Endothelial cell of umbilical vein (primary cell): ENCODE results near the gene KHNYN. TPM values are rescaled to one million over a fixed set of nuclear protein-coding genes. Genes with fewer than 3 reads are reported as not detected.

Experiments used
- BruUV-seq: library from RNA; stranded (reverse); fragments of 400-500 nt; replicated peaks from 2 replicates; lab custom pipeline; 2021; lab: Mats Ljungman, UMichigan
- CTCF ChIA-PET: fragments of 300-600, 350-600 bp; sonication (Branson Sonifier 250); formaldehyde crosslinking; loops from one replicate; lab custom pipeline; 2021; ENCODE audit warnings: antibody characterized with exemption, inconsistent platforms; lab: Charles Lee
- POLR2A ChIA-PET: fragments of 300-600, 350-600 bp; sonication (Branson Sonifier 250); formaldehyde crosslinking; loops from one replicate; lab custom pipeline; 2021; ENCODE audit warnings: antibody characterized with exemption, inconsistent platforms; lab: Charles Lee
- DNase-seq: peaks from one replicate; pipeline ENCODE4 v3.0.0-alpha.2; 2011; ENCODE audit warnings: low read depth, low spot score
- FAIRE-seq: peaks from 2 replicates; lab custom pipeline; 2011; peaks lifted over from hg19 to GRCh38; lab: Jason Lieb, UNC
- H2AFZ ChIP-seq: 2 replicates; pipeline ENCODE4 v1.6.0; 2012; ENCODE audit warnings: low read depth, low read length, control low read depth, inconsistent platforms
- H3K27ac ChIP-seq: 2 replicates; pipeline ENCODE4 v1.5.1; 2011; ENCODE audit warnings: low read depth, mild to moderate bottlenecking, control low read depth, low read length, moderate library complexity; ENCODE audit not compliant: insufficient read depth
- H3K27me3 ChIP-seq, 2 experiments: 2 replicates each; pipeline versions ENCODE4 v1.6.0 to v1.6.1; 2011; ENCODE audit warnings: low read length in 2 of 2, mixed read lengths in 1 of 2; ENCODE audit not compliant: control insufficient read depth in 2 of 2, insufficient read depth in 2 of 2
- H3K36me3 ChIP-seq, 2 experiments: 2 replicates in 1 of 2; 3 replicates in 1 of 2; pipeline ENCODE4 v1.5.1; 2011; ENCODE audit warnings: low read length in 2 of 2, mild to moderate bottlenecking in 1 of 2, moderate library complexity in 1 of 2; ENCODE audit not compliant: control insufficient read depth in 2 of 2, insufficient read depth in 2 of 2; ENCODE audit errors: extremely low read depth in 1 of 2
- H3K4me1 ChIP-seq: 3 replicates; pipeline ENCODE4 v1.5.1; 2011; ENCODE audit warnings: mild to moderate bottlenecking, low read length; ENCODE audit not compliant: control insufficient read depth, insufficient read depth; ENCODE audit errors: extremely low read depth
- H3K4me2 ChIP-seq: 2 replicates; pipeline ENCODE4 v1.6.1; 2011; ENCODE audit warnings: low read length, control low read depth, mixed read lengths; ENCODE audit not compliant: insufficient read depth
- H3K4me3 ChIP-seq, 3 experiments: fragments of 200-600 bp in 1 of 3; sonication (generic), shearing (Covaris generic) in 1 of 3; replicated peaks in 1 of 3; 2 replicates each; pipeline ENCODE4 v1.5.1; 2011 to 2016; ENCODE audit warnings: control low read depth in 3 of 3, low read length in 3 of 3, mild to moderate bottlenecking in 2 of 3, inconsistent platforms in 1 of 3, low read depth in 1 of 3, moderate library complexity in 1 of 3; ENCODE audit not compliant: insufficient read depth in 1 of 3
- H3K79me2 ChIP-seq: 2 replicates; pipeline ENCODE4 v1.6.0; 2012; ENCODE audit warnings: low read length, inconsistent platforms; ENCODE audit not compliant: control insufficient read depth, insufficient read depth
- H3K9ac ChIP-seq: replicated peaks from 2 replicates; pipeline ENCODE3; 2011; ENCODE audit warnings: low read length, control low read depth; ENCODE audit not compliant: insufficient read depth; ENCODE audit errors: extremely low read depth
- H3K9me1 ChIP-seq: replicated peaks from 3 replicates; pipeline ENCODE4 v1.6.0; 2011; ENCODE audit warnings: mild to moderate bottlenecking, low read length; ENCODE audit not compliant: control insufficient read depth, insufficient read depth; ENCODE audit errors: extremely low read depth
- H3K9me3 ChIP-seq: replicated peaks from 2 replicates; pipeline ENCODE4 v1.5.1; 2012; ENCODE audit warnings: low read length, inconsistent platforms; ENCODE audit not compliant: control insufficient read depth, insufficient read depth
- H4K20me1 ChIP-seq: replicated peaks from 2 replicates; pipeline ENCODE3; 2011; ENCODE audit warnings: mild to moderate bottlenecking, low read length; ENCODE audit not compliant: control insufficient read depth, insufficient read depth; ENCODE audit errors: extremely low read depth
- CTCF ChIP-seq, 2 donors: IDR thresholded peaks; 1 replicate in 1 of 2; 2 replicates in 1 of 2; pipeline ENCODE4 v1.5.1; 2011; ENCODE audit warnings: low read length in 2 of 2, mild to moderate bottlenecking in 2 of 2, moderate library complexity in 2 of 2, control low read depth in 1 of 2, inconsistent platforms in 1 of 2, low read depth in 1 of 2; ENCODE audit not compliant: insufficient read depth in 1 of 2; ENCODE audit errors: extremely low read depth in 1 of 2
- EZH2 ChIP-seq: IDR thresholded peaks from 2 replicates; pipeline ENCODE4 v1.6.1; 2012; ENCODE audit warnings: borderline replicate concordance, low read depth, mild to moderate bottlenecking, moderate library complexity, low read length, inconsistent platforms; ENCODE audit not compliant: severe bottlenecking
- FOS ChIP-seq: IDR thresholded peaks from 2 replicates; pipeline ENCODE4 v1.6.1; 2011; ENCODE audit warnings: mild to moderate bottlenecking, low read length, moderate library complexity, borderline replicate concordance; ENCODE audit not compliant: insufficient read depth
- GATA2 ChIP-seq: IDR thresholded peaks from 2 replicates; pipeline ENCODE4 v1.7.0; 2011; ENCODE audit warnings: low read depth, mild to moderate bottlenecking, moderate library complexity, mixed read lengths, low read length; ENCODE audit not compliant: insufficient read length, insufficient read depth
- JUN ChIP-seq: IDR thresholded peaks from 2 replicates; pipeline ENCODE4 v1.6.1; 2011; ENCODE audit warnings: borderline replicate concordance, low read depth; ENCODE audit not compliant: insufficient read length, insufficient read depth
- MAX ChIP-seq: IDR thresholded peaks from 2 replicates; pipeline ENCODE4 v1.6.1; 2011; ENCODE audit not compliant: insufficient read depth, insufficient read length
- MYC ChIP-seq: IDR thresholded peaks from one replicate; pipeline ENCODE4 v1.6.1; 2011; ENCODE audit warnings: mild to moderate bottlenecking, low read depth, low read length
- POLR2A ChIP-seq: IDR thresholded peaks from 2 replicates; pipeline ENCODE4 v1.6.1; 2012; ENCODE audit warnings: low read depth, mild to moderate bottlenecking, control low read depth, low read length
- POLR2AphosphoS5 ChIP-seq: IDR thresholded peaks from 2 replicates; pipeline ENCODE4 v1.6.1; 2012; ENCODE audit warnings: low read depth, mild to moderate bottlenecking, control low read depth, low read length, moderate library complexity; ENCODE audit not compliant: insufficient read depth
- dilution Hi-C: fragments of 300-500 bp; cut with MboI; formaldehyde crosslinking; loops from one replicate; pipeline ENCODE4 v1.15.0; 2019; ENCODE audit warnings: low sequenced_read_pairs; ENCODE audit not compliant: extremely low pct_ligation_motif_present
- intact Hi-C: fragments of 100-400 bp; cut with micrococcal nuclease; formaldehyde crosslinking; loops from one replicate; pipeline ENCODE4 v1.10.0; 2022
- polyA plus RNA-seq, 4 experiments: library from polyadenylated mRNA; depleted of rRNA in 3 of 4; stranded (reverse) in 3 of 4; unstranded in 1 of 4; fragments of >200 nt; gene quantifications; 2 replicates each; pipeline versions ENCODE4 v1.2.1 to v1.2.3, GENCODE V29; 2011 to 2012; ENCODE audit warnings: missing spikeins in 1 of 4
- total RNA-seq: library from RNA; stranded (reverse); gene quantifications from 2 replicates; pipeline ENCODE4 v1.2.3, GENCODE V29; 2021

The KHNYN gene
- total and polyA plus RNA-seq, 2 donors (not counting 3 experiments of a cell fraction or from before 2014, with no cell fraction given) = 25.4 to 63.3 TPM

GRCh38 chr14:24430682-24431568 is 1.2 kb downstream of the KHNYN start:
- Histone ChIP-seq H3K9me1 (no peaks in the 10 kb centered on the region), H3K36me3 (peaks cover 7 to 14% of the 10 kb centered on the region in 2 experiments), H3K9me3 (no peaks in the 10 kb centered on the region), H3K4me1 (peaks cover 47% of the 10 kb centered on the region), H3K27ac (peak overlapping the region; percentile 94), H2AFZ (no peak overlapping the region), H3K27me3 (no peaks in the 10 kb centered on the region), H3K79me2 (peaks cover 23% of the 10 kb centered on the region), H3K4me2 (peak overlapping the region; percentile 87), H4K20me1 (no peaks in the 10 kb centered on the region), H3K4me3 (peak overlapping the region; percentile 78 to 89 (median 85)), H3K9ac (peak overlapping the region; percentile 95)
- TSS peak; percentile 49 for BruUV-seq
- ChIA-PET CTCF (interaction anchor here (0.6 to 10.2 kb wide), 44 partner anchors 8 to 373 kb away, joined by 3 to 811 read pairs (median 8); partner anchors contain the start of genes ADCY4, CHMP4A, CIDEB and DCAF11), POLR2A (interaction anchor here (1.0 to 3.2 kb wide), 7 partner anchors 11 to 98 kb away, joined by 3 to 36 read pairs (median 5); partner anchors contain the start of genes NYNRIN and SDR39U1)
- TF ChIP-seq POLR2AphosphoS5 (no peak), GATA2 (no peak), MYC (no peak), MAX (no peak), FOS (no peak), CTCF (IDR thresholded peaks at IDR 0.05; ENCODE audit: extremely low read depth in 1 of 2, insufficient read depth in 1 of 2, low read depth in 1 of 2, low read length in 2 of 2) (no peak), POLR2A (no peak), JUN (no peak), EZH2 (no peak)
- dilution Hi-C loops = no loop called here
- intact Hi-C loops = loop anchor here (1.0 to 5.0 kb wide), 9 partner anchors 19 to 284 kb away; partner anchors contain the start of genes MDP1, PSME2, RNF31 and TINF2
- DNase-seq (peak; percentile 41), FAIRE-seq (peak; percentile 67)
